ENCODE measurements around the gene VWA5B2.

The VWA5B2 gene

GRCh38 chr3:184239221-184239620 is 9.8 kb downstream of the VWA5B2 start:
- H3K27me3 ChIP-seq (ENCODE audit: control insufficient read depth, insufficient read depth, low read length): no peaks in the 10 kb centered on the region

DNA sequence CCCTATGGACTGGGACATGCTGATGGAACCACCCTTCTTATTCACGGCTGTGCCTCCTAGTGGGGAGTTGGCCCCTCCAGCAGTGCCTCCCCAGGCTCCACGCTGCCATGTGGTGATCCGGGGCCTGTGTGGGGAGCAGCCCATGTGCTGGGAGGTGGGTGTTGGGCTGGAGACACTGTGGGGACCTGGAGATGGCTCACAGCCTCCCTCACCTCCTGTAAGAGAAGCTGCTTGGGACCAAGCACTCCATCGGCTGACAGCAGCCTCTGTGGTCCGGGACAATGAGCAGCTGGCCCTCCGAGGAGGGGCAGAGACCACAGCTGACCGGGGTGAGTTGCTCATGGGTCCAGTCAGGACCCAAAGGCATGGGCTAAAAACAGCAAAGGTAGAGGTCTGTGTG is 10.3 kb downstream of the VWA5B2 start:
- Histone ChIP-seq H3K4me2 (ENCODE audit: low read length) (no peak overlapping the region), H3K36me3 (ENCODE audit: control insufficient read depth, insufficient read depth, low read length) (no peaks in the 10 kb centered on the region), H3K27me3 (ENCODE audit: control insufficient read depth, insufficient read depth, low read length) (no peaks in the 10 kb centered on the region), H3K27ac (no peak overlapping the region), H3K79me2 (no peaks in the 10 kb centered on the region), H3K9ac (no peak overlapping the region), H2AFZ (no peak overlapping the region), H3K4me3 (ENCODE audit: low read depth, low read length) (no peak overlapping the region), H3K9me3 (ENCODE audit: control insufficient read depth, low read length) (no peaks in the 10 kb centered on the region), H3K4me1 (peaks cover 5% of the 10 kb centered on the region)
- no peak for TF ChIP-seq CTCF (IDR thresholded peaks at IDR 0.05)

More at GRCh38 chr3:184239221-184239620, 9.8 kb downstream of the VWA5B2 start:
- Histone ChIP-seq H2AFZ (no peak overlapping the region), H3K9me3 (ENCODE audit: control insufficient read depth, low read length) (no peaks in the 10 kb centered on the region), H3K36me3 (ENCODE audit: control insufficient read depth, insufficient read depth, low read length) (no peaks in the 10 kb centered on the region), H3K4me2 (ENCODE audit: low read length) (no peak overlapping the region), H3K9ac (no peak overlapping the region), H3K79me2 (no peaks in the 10 kb centered on the region), H3K27ac (no peak overlapping the region), H3K4me1 (peaks cover 10% of the 10 kb centered on the region), H3K4me3 (ENCODE audit: low read depth, low read length) (no peak overlapping the region)
- TF ChIP-seq CTCF (IDR thresholded peaks at IDR 0.05): no peak

DNA sequence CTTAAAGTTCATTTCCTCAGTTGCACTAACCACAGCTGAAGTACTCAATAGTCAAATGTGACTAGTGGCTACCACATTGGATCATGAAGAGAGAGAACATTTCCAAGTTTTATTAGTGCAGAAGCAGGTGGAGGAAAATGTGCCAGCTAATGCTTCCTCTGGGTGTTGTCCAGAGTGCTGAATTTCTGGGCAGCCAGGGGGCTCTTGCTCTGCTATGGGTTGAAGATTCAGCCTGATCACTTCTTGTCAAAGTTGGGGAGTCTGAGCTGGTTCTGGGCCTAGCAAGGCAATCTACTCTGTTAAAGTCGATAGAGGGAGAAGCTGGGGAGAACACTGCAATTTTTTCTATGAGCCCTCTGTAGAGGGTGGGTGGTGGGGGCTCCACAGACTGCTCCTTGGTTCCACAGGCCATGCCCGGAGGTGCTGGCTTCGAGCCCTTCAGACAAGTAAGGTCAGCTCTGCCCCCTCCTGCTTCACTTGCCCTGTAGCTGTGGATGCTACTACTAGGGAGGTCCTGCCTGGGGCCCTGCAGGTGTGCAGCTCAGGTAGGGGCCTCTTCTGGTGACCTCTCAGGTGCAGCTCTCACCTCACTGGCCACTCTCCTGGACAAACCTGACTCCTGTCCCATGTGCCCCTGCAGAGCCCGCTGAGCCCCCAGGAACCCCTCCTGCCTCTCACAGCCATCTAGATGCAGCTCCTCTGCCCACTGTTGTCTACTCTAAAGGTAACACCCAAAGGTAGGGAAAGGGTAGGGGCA is 11.2 kb downstream of the VWA5B2 start:
- Histone ChIP-seq H3K27ac (no peak overlapping the region), H3K4me1 (peaks cover 4% of the 10 kb centered on the region), H3K9ac (no peak overlapping the region), H2AFZ (no peak overlapping the region), H3K79me2 (no peaks in the 10 kb centered on the region), H3K9me3 (ENCODE audit: control insufficient read depth, low read length) (no peaks in the 10 kb centered on the region), H3K36me3 (ENCODE audit: control insufficient read depth, insufficient read depth, low read length) (no peaks in the 10 kb centered on the region), H3K27me3 (ENCODE audit: control insufficient read depth, insufficient read depth, low read length) (no peaks in the 10 kb centered on the region), H3K4me3 (ENCODE audit: low read depth, low read length) (no peak overlapping the region), H3K4me2 (ENCODE audit: low read length) (no peak overlapping the region)
- no peak for TF ChIP-seq CTCF (IDR thresholded peaks at IDR 0.05)

GRCh38 chr3:184241141-184241446 is 11.7 kb downstream of the VWA5B2 start:
- Histone ChIP-seq H3K4me2 (ENCODE audit: low read length) (no peak overlapping the region), H3K4me1 (peaks cover 4% of the 10 kb centered on the region), H3K27me3 (ENCODE audit: control insufficient read depth, insufficient read depth, low read length) (no peaks in the 10 kb centered on the region), H2AFZ (peak overlapping the region; percentile 86), H3K9ac (no peak overlapping the region), H3K27ac (peak overlapping the region; percentile 69), H3K4me3 (ENCODE audit: low read depth, low read length) (no peak overlapping the region), H3K9me3 (ENCODE audit: control insufficient read depth, low read length) (no peaks in the 10 kb centered on the region), H3K79me2 (no peaks in the 10 kb centered on the region), H3K36me3 (ENCODE audit: control insufficient read depth, insufficient read depth, low read length) (no peaks in the 10 kb centered on the region)
- no peak for TF ChIP-seq CTCF (IDR thresholded peaks at IDR 0.05)

Measured in parathyroid adenoma (tissue), 2 donors.